OCI-LY1 (cell line): ENCODE data around the gene VPS11.

Experiments
- CTCF ChIP-seq: fragments of 200-600 bp; sonication (generic), shearing (Covaris generic); IDR thresholded peaks from 2 replicates; pipeline ENCODE4 v1.5.1; 2017; ENCODE audit warnings: mild to moderate bottlenecking, antibody characterized with exemption, low read length, moderate library complexity, mixed read lengths
- EZH2 ChIP-seq: fragments of 200-600 bp; sonication (generic), shearing (Covaris generic); IDR thresholded peaks from 2 replicates; pipeline ENCODE4 v1.8.0; 2017; ENCODE audit warnings: borderline replicate concordance, mixed run types, mild to moderate bottlenecking, antibody characterized with exemption, low read length, moderate library complexity, mixed read lengths

GRCh38 chr11:119118946-119119345, 51.3 kb downstream of the VPS11 start:
- no peak for TF ChIP-seq CTCF
- TF ChIP-seq EZH2, result no peak
